Mesodermal cell (in vitro differentiated cells): ENCODE results near the gene LRCOL1. TPM values are rescaled to one million over a fixed set of nuclear protein-coding genes. Genes with fewer than 3 reads are reported as not detected.

Experiments used
- H3K27ac ChIP-seq: 2 replicates; pipeline ENCODE4 v1.7.0; 2013; ENCODE audit warnings: mild to moderate bottlenecking, low read depth, low read length, moderate library complexity; ENCODE audit not compliant: severe bottlenecking
- H3K36me3 ChIP-seq: 2 replicates; pipeline ENCODE4 v1.7.1; 2013; ENCODE audit warnings: mild to moderate bottlenecking, low read length, moderate library complexity; ENCODE audit not compliant: control insufficient read depth, insufficient read depth
- H3K4me1 ChIP-seq: one replicate; pipeline ENCODE4 v1.7.1; 2013; ENCODE audit warnings: mild to moderate bottlenecking, low read length; ENCODE audit not compliant: insufficient read depth, control insufficient read depth, poor library complexity, severe bottlenecking
- H3K4me3 ChIP-seq: 2 replicates; pipeline ENCODE4 v1.7.0; 2013; ENCODE audit warnings: low read length, control low read depth, mild to moderate bottlenecking; ENCODE audit not compliant: insufficient read depth, poor library complexity, severe bottlenecking; ENCODE audit errors: extremely low read depth
- H3K9me3 ChIP-seq: 2 replicates; pipeline ENCODE4 v1.7.1; 2013; ENCODE audit warnings: mild to moderate bottlenecking, low read length, moderate library complexity; ENCODE audit not compliant: control insufficient read depth
- WGBS, 2 experiments: methylation state at CpG; one replicate each; pipeline ENCODE4 v1.1.5; 2013; ENCODE audit warnings: missing lambda C conversion rate in 2 of 2; ENCODE audit not compliant: insufficient coverage in 2 of 2; 5-methylcytosine and 5-hydroxymethylcytosine counted together
- polyA plus RNA-seq, 2 experiments: library from polyadenylated mRNA; stranded (reverse); fragments of 50-300 nt; gene quantifications; one replicate each; pipeline ENCODE4 v1.2.3, GENCODE V29; 2013

The LRCOL1 gene
- not detected for polyA plus RNA-seq (2013, experiment 1 of 2)
- polyA plus RNA-seq (2013, experiment 2 of 2) = not detected

- Histone ChIP-seq H3K9me3 (peaks cover 4% of the 10 kb centered on the region), H3K4me1 (no peaks in the 10 kb centered on the region), H3K27ac (no peak within 1 kb of the TSS), H3K36me3 (no peaks in the 10 kb centered on the region), H3K4me3 (no peak within 1 kb of the TSS)
- 63 to 65% methylated on average over 32 to 33 of the region's 35 CpGs for WGBS, 2 experiments
These were observed at the start of gene LRCOL1 for GRCh38 chr12:132610051-132610759. Gene LRCOL1 (minus strand): TSS chr12:132610582. CDS start chr12:132606251, 4,331 bp downstream.

- no peaks in the 10 kb centered on the region for H3K4me1 ChIP-seq
- 87 to 90% methylated on average over 5 of the region's 5 CpGs for WGBS, 2 experiments
- H3K27ac ChIP-seq = no peak overlapping the region
- no peaks in the 10 kb centered on the region for H3K9me3 ChIP-seq
- H3K4me3 ChIP-seq = no peak overlapping the region
- peaks cover 98% of the 10 kb centered on the region for H3K36me3 ChIP-seq
These were observed 49.7 kb upstream of the LRCOL1 start for GRCh38 chr12:132660052-132660451.

GRCh38 chr12:132659146-132659545 is 48.8 kb upstream of the LRCOL1 start:
- 91 to 94% methylated on average over 16 of the region's 16 CpGs for WGBS, 2 experiments
- H3K4me1 ChIP-seq = no peaks in the 10 kb centered on the region
- peaks cover 98% of the 10 kb centered on the region for H3K36me3 ChIP-seq
- no peak overlapping the region for H3K4me3 ChIP-seq
- no peaks in the 10 kb centered on the region for H3K9me3 ChIP-seq
- H3K27ac ChIP-seq = no peak overlapping the region

GRCh38 chr12:132658149-132658894 is 47.9 kb upstream of the LRCOL1 start:
- Histone ChIP-seq H3K4me3 (no peak overlapping the region), H3K4me1 (no peaks in the 10 kb centered on the region), H3K36me3 (peaks cover 97% of the 10 kb centered on the region), H3K27ac (no peak overlapping the region), H3K9me3 (no peaks in the 10 kb centered on the region)
- 96% methylated on average over 30 to 31 of the region's 32 CpGs for WGBS, 2 experiments

GRCh38 chr12:132657004-132657727 is 46.8 kb upstream of the LRCOL1 start:
- Histone ChIP-seq H3K4me1 (no peaks in the 10 kb centered on the region), H3K9me3 (no peaks in the 10 kb centered on the region), H3K36me3 (peaks cover 96% of the 10 kb centered on the region), H3K4me3 (no peak overlapping the region), H3K27ac (no peak overlapping the region)
- WGBS, 2 experiments = 96 to 98% methylated on average over 12 of the region's 12 CpGs

GRCh38 chr12:132653567-132654290 is 43.3 kb upstream of the LRCOL1 start:
- no peak overlapping the region for H3K4me3 ChIP-seq
- no peak overlapping the region for H3K27ac ChIP-seq
- WGBS, 2 experiments = 100% methylated on average over 1 of the region's 7 CpGs
- H3K36me3 ChIP-seq = peaks cover 90% of the 10 kb centered on the region
- H3K4me1 ChIP-seq = no peaks in the 10 kb centered on the region
- no peaks in the 10 kb centered on the region for H3K9me3 ChIP-seq

- no peaks in the 10 kb centered on the region for H3K4me1 ChIP-seq
- peaks cover 89% of the 10 kb centered on the region for H3K36me3 ChIP-seq
- H3K9me3 ChIP-seq = no peaks in the 10 kb centered on the region
- H3K27ac ChIP-seq = no peak overlapping the region
- WGBS, 2 experiments = 81 to 88% methylated on average over 6 to 8 of the region's 9 CpGs
- H3K4me3 ChIP-seq = no peak overlapping the region
These were observed 41.2 kb upstream of the LRCOL1 start for GRCh38 chr12:132651444-132652100.

- Histone ChIP-seq H3K4me3 (no peak overlapping the region), H3K4me1 (no peaks in the 10 kb centered on the region), H3K27ac (no peak overlapping the region), H3K36me3 (peaks cover 86% of the 10 kb centered on the region), H3K9me3 (no peaks in the 10 kb centered on the region)
- 96% methylated on average over 27 of the region's 27 CpGs for WGBS, 2 experiments
These were observed 39.0 kb upstream of the LRCOL1 start for GRCh38 chr12:132649226-132649945.

GRCh38 chr12:132648616-132649225 is 38.3 kb upstream of the LRCOL1 start:
- no peaks in the 10 kb centered on the region for H3K9me3 ChIP-seq
- H3K36me3 ChIP-seq = peaks cover 86% of the 10 kb centered on the region
- H3K4me1 ChIP-seq = no peaks in the 10 kb centered on the region
- 93 to 97% methylated on average over 19 to 23 of the region's 24 CpGs for WGBS, 2 experiments
- H3K4me3 ChIP-seq = no peak overlapping the region
- H3K27ac ChIP-seq = no peak overlapping the region
